Fibroblast of skin of left quadriceps (primary cell): ENCODE results near the gene MRPL53.

Experiments
- DNase-seq, 2 experiments: peaks; one replicate each; pipeline ENCODE4 v3.0.0-alpha.2; 2013; ENCODE audit warnings: low read depth in 2 of 2

Gene MRPL53

GRCh38 chr2:74429487-74430451, 42.7 kb downstream of the MRPL53 start:
- no peak for DNase-seq

- DNase-seq, result no peak
Measured at GRCh38 chr2:74428675-74429074, 43.8 kb downstream of the MRPL53 start.

DNA sequence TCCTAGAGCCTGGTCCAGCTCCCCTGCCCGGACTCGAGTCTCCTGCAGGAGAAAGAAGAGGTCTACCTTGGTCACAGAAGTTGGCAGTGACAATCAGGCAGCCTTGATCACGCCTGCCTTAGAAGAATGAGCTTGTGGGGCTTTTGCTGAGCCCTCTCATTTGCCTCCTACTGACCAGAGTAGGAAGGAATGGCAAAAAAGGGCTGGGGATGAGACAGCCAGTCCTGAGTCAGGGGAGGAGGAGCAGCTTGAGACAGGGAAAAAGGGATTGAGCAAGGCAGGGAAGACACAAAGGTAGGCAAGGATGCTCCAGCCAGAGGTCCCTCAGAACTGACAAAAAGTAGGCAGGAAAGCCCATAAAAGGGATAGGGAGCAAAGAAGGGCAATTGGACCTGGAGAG, 44.9 kb downstream of the MRPL53 start:
- no peak for DNase-seq

- DNase-seq, result no peak
Measured at GRCh38 chr2:74426181-74426758, 46.2 kb downstream of the MRPL53 start.

DNA sequence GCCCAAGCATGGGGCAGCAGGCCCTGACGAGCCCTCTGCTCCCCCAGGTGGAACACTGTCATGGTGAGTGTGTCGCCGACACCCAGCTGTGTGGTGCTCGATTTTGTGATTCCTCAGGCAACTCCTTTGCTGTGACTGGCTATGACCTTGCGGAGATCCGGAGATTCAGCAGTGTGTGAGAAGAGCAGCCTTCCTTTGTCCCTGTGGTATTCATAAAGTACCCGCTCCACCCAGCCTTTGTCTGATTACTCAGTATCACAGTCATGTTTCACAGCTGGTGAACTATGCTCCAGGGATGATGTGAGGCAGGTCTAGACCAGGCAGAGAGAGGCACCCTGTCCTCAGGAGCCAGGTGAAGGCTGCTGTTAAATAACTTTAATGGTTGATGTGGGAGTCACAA, 47.0 kb downstream of the MRPL53 start:
- DNase-seq, result no peak

- no peak for DNase-seq
Measured at GRCh38 chr2:74424995-74425406, 47.5 kb downstream of the MRPL53 start.

DNA sequence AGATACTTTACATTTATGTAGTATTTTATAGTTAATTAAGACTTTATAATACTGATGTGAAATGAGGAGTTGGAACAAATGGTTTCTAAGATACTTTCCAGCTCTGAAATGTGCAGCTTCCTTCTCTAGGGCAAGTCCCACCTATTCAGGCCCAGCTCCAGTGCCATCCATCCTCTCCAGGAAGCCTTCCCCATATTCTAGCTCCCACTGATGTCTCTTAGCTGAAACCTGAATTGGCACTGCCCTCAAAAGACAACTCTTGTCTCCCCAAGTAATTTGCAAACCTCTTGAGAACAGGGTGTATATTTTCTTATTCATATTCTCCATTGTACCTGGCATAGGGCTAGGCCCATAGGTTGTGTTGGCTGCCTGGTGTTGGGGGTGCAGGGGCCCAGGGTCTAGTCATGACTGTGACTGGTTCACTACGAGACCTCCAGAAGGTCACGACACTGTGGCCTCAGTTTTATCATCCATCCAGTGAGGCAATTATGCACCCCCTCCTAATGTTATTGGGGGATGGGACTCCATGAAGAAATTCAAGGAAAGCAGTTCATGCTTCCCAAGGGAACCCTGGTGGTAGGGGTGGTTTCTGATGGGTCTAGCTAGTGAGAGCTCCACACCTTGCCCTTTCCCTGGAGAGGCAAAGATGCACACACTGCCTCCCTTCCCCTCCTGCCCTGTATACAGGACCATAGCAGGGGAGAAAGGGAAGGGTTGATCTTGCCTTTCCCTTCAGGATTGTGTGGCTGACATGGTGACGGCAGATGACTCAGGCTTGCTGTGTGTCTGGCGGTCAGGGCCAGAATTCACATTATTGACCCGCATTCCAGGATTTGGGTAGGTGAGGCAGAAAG, 48.1 kb downstream of the MRPL53 start:
- no peak for DNase-seq

GRCh38 chr2:74423231-74424095, 49.0 kb downstream of the MRPL53 start:
- no peak for DNase-seq
